Kasumi-1 (cell line): ENCODE data around the gene MRPS35.

Experiments used
- DNase-seq, 2 experiments: peaks; one replicate each; lab custom pipeline; 2025; lab: John Stamatoyannopoulos, UW

MRPS35 gene

GRCh38 chr12:27710592-27711316 lies at the start of gene MRPS35:
Gene MRPS35 (plus strand): TSS chr12:27710832. CDS start chr12:27710844, 12 bp downstream.
- DNase-seq, result peak; percentile 93

GRCh38 chr12:27665704-27666103 lies 44.9 kb upstream of the MRPS35 start:
- no peak for DNase-seq

GRCh38 chr12:27666510-27666909 lies 44.1 kb upstream of the MRPS35 start:
- DNase-seq, result no peak

GRCh38 chr12:27667540-27667939 lies 43.1 kb upstream of the MRPS35 start:
- DNase-seq, result no peak

GRCh38 chr12:27672051-27672450 lies 38.6 kb upstream of the MRPS35 start:
- no peak for DNase-seq

- DNase-seq, result no peak
These were observed 38.0 kb upstream of the MRPS35 start for GRCh38 chr12:27672643-27673042.

GRCh38 chr12:27673101-27673718 lies 37.4 kb upstream of the MRPS35 start:
- DNase-seq, result no peak

GRCh38 chr12:27674989-27675388 lies 35.6 kb upstream of the MRPS35 start:
- no peak for DNase-seq

- no peak for DNase-seq
These were observed 30.0 kb upstream of the MRPS35 start for GRCh38 chr12:27680619-27681018.

- DNase-seq, result no peak
These were observed 28.1 kb upstream of the MRPS35 start for GRCh38 chr12:27682534-27682933.

GRCh38 chr12:27685274-27685673 lies 25.4 kb upstream of the MRPS35 start:
- DNase-seq, result no peak

- no peak for DNase-seq
These were observed 24.5 kb upstream of the MRPS35 start for GRCh38 chr12:27686147-27686546.

GRCh38 chr12:27688671-27689070 lies 22.0 kb upstream of the MRPS35 start:
- no peak for DNase-seq

GRCh38 chr12:27689558-27690180 lies 21.0 kb upstream of the MRPS35 start:
- no peak for DNase-seq

GRCh38 chr12:27693403-27693802 lies 17.2 kb upstream of the MRPS35 start:
- DNase-seq, result no peak

- no peak for DNase-seq
These were observed 14.9 kb upstream of the MRPS35 start for GRCh38 chr12:27695556-27696292.

- DNase-seq, result no peak
These were observed 14.4 kb upstream of the MRPS35 start, which contains the start of gene REP15 for GRCh38 chr12:27696293-27696652. Gene REP15 (plus strand): TSS chr12:27696447. CDS start chr12:27696563, 116 bp downstream.

- no peak for DNase-seq
These were observed 13.6 kb upstream of the MRPS35 start for GRCh38 chr12:27696864-27697564.

- peak; percentile 81 for DNase-seq
These were observed 6.7 kb upstream of the MRPS35 start for GRCh38 chr12:27703720-27704452.

- no peak for DNase-seq
These were observed 5.4 kb upstream of the MRPS35 start for GRCh38 chr12:27705263-27705662.

- no peak for DNase-seq
These were observed 3.4 kb upstream of the MRPS35 start for GRCh38 chr12:27707216-27707615.
